IMR-90 (cell line): ENCODE results near the gene CPNE2. TPM values are rescaled to one million over a fixed set of nuclear protein-coding genes. Genes with fewer than 3 reads are reported as not detected.

Experiments
- ATAC-seq: fragments of 200-7000 bp; cut with Tn5 transposase; 2 replicates; pipeline ENCODE4 v1.9.1; 2020; ENCODE audit warnings: low read depth, mild to moderate bottlenecking, moderate library complexity
- BruUV-seq: library from RNA; stranded (reverse); fragments of 400-500 nt; replicated peaks from 2 replicates; lab custom pipeline; 2021; lab: Mats Ljungman, UMichigan
- CTCF ChIA-PET: fragments of 300-600 bp; formaldehyde crosslinking; extraction: SDS; loops from one replicate; lab custom pipeline; 2021; ENCODE audit warnings: antibody characterized with exemption; lab: Yijun Ruan, JAX
- POLR2A ChIA-PET: fragments of 300-600 bp; sonication (Branson Sonifier 250); formaldehyde crosslinking; loops from one replicate; lab custom pipeline; 2022; ENCODE audit warnings: antibody characterized with exemption; ENCODE audit not compliant: unreplicated experiment; lab: Charles Lee
- DNase-seq: peaks from one replicate; pipeline ENCODE4 v3.0.0; 2013
- H2AFZ ChIP-seq: replicated peaks from 2 replicates; pipeline ENCODE3; 2013; ENCODE audit warnings: low read length, mild to moderate bottlenecking; ENCODE audit not compliant: poor library complexity
- H2AK5ac ChIP-seq: 2 replicates; pipeline ENCODE4 v1.6.1; 2013; ENCODE audit warnings: low read depth, low read length, inconsistent platforms
- H2AK9ac ChIP-seq: replicated peaks from 2 replicates; pipeline ENCODE3; 2013; ENCODE audit warnings: mild to moderate bottlenecking, low read depth, low read length, moderate library complexity; ENCODE audit not compliant: poor library complexity
- H2BK120ac ChIP-seq: 2 replicates; pipeline ENCODE4 v1.6.1; 2013; ENCODE audit warnings: low read depth, low read length, inconsistent platforms
- H2BK15ac ChIP-seq: 3 replicates; pipeline ENCODE4 v1.6.1; 2013; ENCODE audit warnings: low read depth, low read length, inconsistent platforms
- H2BK20ac ChIP-seq: 2 replicates; pipeline ENCODE4 v1.6.1; 2013; ENCODE audit warnings: low read depth, mild to moderate bottlenecking, inconsistent platforms, low read length, moderate library complexity
- H2BK5ac ChIP-seq: 2 replicates; pipeline ENCODE4 v1.6.1; 2013; ENCODE audit warnings: mild to moderate bottlenecking, low read depth, low read length, inconsistent platforms; ENCODE audit not compliant: poor library complexity, severe bottlenecking
- H3K14ac ChIP-seq: replicated peaks from 2 replicates; pipeline ENCODE4 v1.6.1; 2013; ENCODE audit warnings: low read depth, low read length, inconsistent platforms
- H3K18ac ChIP-seq: 2 replicates; pipeline ENCODE4 v1.6.1; 2013; ENCODE audit warnings: low read depth, low read length, control low read depth
- H3K23ac ChIP-seq: 2 replicates; pipeline ENCODE4 v1.6.1; 2013; ENCODE audit warnings: low read depth, low read length, inconsistent platforms
- H3K27ac ChIP-seq: 2 replicates; pipeline ENCODE4 v1.5.1; 2013; ENCODE audit warnings: mild to moderate bottlenecking, control low read depth, low read length; ENCODE audit not compliant: insufficient read depth
- H3K27me3 ChIP-seq: 2 replicates; pipeline ENCODE4 v1.6.1; 2013; ENCODE audit warnings: low read length; ENCODE audit not compliant: control insufficient read depth, insufficient read depth
- H3K36me3 ChIP-seq: 2 replicates; pipeline ENCODE4 v1.6.1; 2013; ENCODE audit warnings: low read length, mixed read lengths; ENCODE audit not compliant: control insufficient read depth, insufficient read depth
- H3K4ac ChIP-seq: 2 replicates; pipeline ENCODE4 v1.6.1; 2013; ENCODE audit warnings: low read depth, low read length, inconsistent platforms
- H3K4me1 ChIP-seq: 2 replicates; pipeline ENCODE4 v1.6.1; 2013; ENCODE audit warnings: low read length, mixed read lengths; ENCODE audit not compliant: control insufficient read depth, insufficient read depth
- H3K4me2 ChIP-seq: 2 replicates; pipeline ENCODE4 v1.6.1; 2013; ENCODE audit warnings: low read depth, mild to moderate bottlenecking, control low read depth, low read length, moderate library complexity
- H3K4me3 ChIP-seq: 2 replicates; pipeline ENCODE4 v1.5.1; 2013; ENCODE audit warnings: low read depth, mild to moderate bottlenecking, control low read depth, low read length, moderate library complexity; ENCODE audit not compliant: insufficient read depth
- H3K56ac ChIP-seq: 2 replicates; pipeline ENCODE4 v1.6.1; 2013; ENCODE audit warnings: low read length, inconsistent platforms; ENCODE audit not compliant: insufficient read depth; ENCODE audit errors: extremely low read depth
- H3K79me1 ChIP-seq, 2 experiments: 2 replicates each; pipeline ENCODE4 v1.6.1; 2013; ENCODE audit warnings: low read length in 2 of 2, inconsistent platforms in 1 of 2, low read depth in 1 of 2
- H3K9ac ChIP-seq: 2 replicates; pipeline ENCODE4 v1.6.1; 2013; ENCODE audit warnings: low read depth, low read length, control low read depth
- H3K9me1 ChIP-seq: 2 replicates; pipeline ENCODE4 v1.6.1; 2013; ENCODE audit warnings: low read length, inconsistent platforms; ENCODE audit not compliant: insufficient read depth
- H3K9me3 ChIP-seq: 2 replicates; pipeline ENCODE4 v1.6.1; 2013; ENCODE audit warnings: low read length; ENCODE audit not compliant: control insufficient read depth, insufficient read depth
- H4K20me1 ChIP-seq: 2 replicates; pipeline ENCODE4 v1.6.1; 2013; ENCODE audit warnings: low read length, inconsistent platforms; ENCODE audit not compliant: insufficient read depth
- H4K5ac ChIP-seq: 2 replicates; pipeline ENCODE4 v1.6.1; 2013; ENCODE audit warnings: mild to moderate bottlenecking, low read depth, low read length, control low read depth
- H4K8ac ChIP-seq, 2 experiments: 2 replicates each; pipeline ENCODE4 v1.6.1; 2013; ENCODE audit warnings: low read depth in 2 of 2, low read length in 2 of 2, control low read depth in 1 of 2, inconsistent platforms in 1 of 2
- H4K91ac ChIP-seq: 2 replicates; pipeline ENCODE4 v1.6.1; 2013; ENCODE audit warnings: low read depth, low read length, inconsistent platforms; ENCODE audit not compliant: insufficient read depth
- BHLHE40 ChIP-seq: fragments of 150-350 bp; IDR thresholded peaks from 2 replicates; pipeline ENCODE4 v1.6.1; 2016; ENCODE audit warnings: mild to moderate bottlenecking, low read depth, low read length
- CEBPB ChIP-seq: IDR thresholded peaks from 2 replicates; pipeline ENCODE4 v1.6.1; 2012; ENCODE audit warnings: low read depth, low read length, improper control_type of control experiment
- CHD1 ChIP-seq: IDR thresholded peaks from 2 replicates; pipeline ENCODE4 v1.6.1; 2012; ENCODE audit warnings: low read depth, low read length, improper control_type of control experiment
- FOS ChIP-seq: fragments of 150-350 bp; IDR thresholded peaks from 2 replicates; pipeline ENCODE4 v1.6.1; 2016; ENCODE audit warnings: low read depth, low read length
- MAFK ChIP-seq: IDR thresholded peaks from 2 replicates; pipeline ENCODE4 v1.6.1; 2012; ENCODE audit warnings: low read depth, low read length, improper control_type of control experiment
- MAZ ChIP-seq: IDR thresholded peaks from 2 replicates; pipeline ENCODE4 v1.6.1; 2012; ENCODE audit warnings: low read depth, mild to moderate bottlenecking, low read length, improper control_type of control experiment, moderate library complexity, borderline replicate concordance
- MXI1 ChIP-seq: IDR thresholded peaks from 2 replicates; pipeline ENCODE4 v1.6.1; 2012; ENCODE audit warnings: low read depth, mild to moderate bottlenecking, low read length, moderate library complexity, borderline replicate concordance
- NFE2L2 ChIP-seq: fragments of 150-350 bp; IDR thresholded peaks from 2 replicates; pipeline ENCODE4 v1.6.1; 2016; ENCODE audit warnings: low read depth, mild to moderate bottlenecking, low read length
- POLR2A ChIP-seq: IDR thresholded peaks from 2 replicates; pipeline ENCODE4 v1.6.1; 2012; ENCODE audit warnings: mild to moderate bottlenecking, low read depth, low read length
- RAD21 ChIP-seq: IDR thresholded peaks from 2 replicates; pipeline ENCODE4 v1.6.1; 2012; ENCODE audit warnings: low read length, improper control_type of control experiment
- RCOR1 ChIP-seq: IDR thresholded peaks from 2 replicates; pipeline ENCODE4 v1.6.1; 2012; ENCODE audit warnings: mild to moderate bottlenecking, low read length, improper control_type of control experiment; ENCODE audit not compliant: insufficient replicate concordance
- RFX5 ChIP-seq: IDR thresholded peaks from 2 replicates; pipeline ENCODE4 v1.8.0; 2012; ENCODE audit warnings: low read depth, mild to moderate bottlenecking, low read length, moderate library complexity
- SMC3 ChIP-seq: fragments of 150-350 bp; IDR thresholded peaks from 2 replicates; pipeline ENCODE4 v1.6.1; 2016; ENCODE audit warnings: low read depth, mild to moderate bottlenecking, antibody characterized with exemption, low read length, moderate library complexity
- WGBS, 2 experiments: methylation state at CpG; one replicate each; pipeline versions ENCODE4 v1.1.5 to v1.1.7; 2013; ENCODE audit warnings: missing lambda C conversion rate in 2 of 2; ENCODE audit not compliant: insufficient read length in 1 of 2; ENCODE audit errors: extremely low coverage in 2 of 2; 5-methylcytosine and 5-hydroxymethylcytosine counted together
- dilution Hi-C: fragments of 300-500 bp; cut with HindIII; formaldehyde crosslinking; loops from one replicate; pipeline ENCODE4 v1.14.3; 2018; ENCODE audit warnings: low sequenced_read_pairs; ENCODE audit not compliant: unreplicated experiment
- in situ Hi-C: fragments of 300-500 bp; cut with MboI; formaldehyde crosslinking; loops from 3 replicates; pipeline ENCODE4 v1.14.3; 2019; ENCODE audit warnings: low sequenced_read_pairs, inconsistent platforms, mixed read lengths
- intact Hi-C: fragments of 100-400 bp; cut with micrococcal nuclease; formaldehyde crosslinking; loops from 2 replicates; pipeline ENCODE4 v1.10.0; 2022
- polyA plus RNA-seq, 3 experiments: library from polyadenylated mRNA; depleted of rRNA; stranded (reverse); fragments of >200 nt; gene quantifications; 2 replicates each; pipeline ENCODE4 v1.2.3, GENCODE V29; 2012; ENCODE audit warnings: low replicate concordance in 1 of 3
- total RNA-seq: library from RNA; depleted of rRNA; stranded (reverse); fragments of >200 nt; gene quantifications from 2 replicates; pipeline ENCODE4 v1.2.3, GENCODE V29; 2012
- TF ChIP-seq, protein P1 (sequence below): fragments of 150-350 bp; IDR thresholded peaks from 2 replicates; pipeline ENCODE4 v1.6.1; 2017; ENCODE audit warnings: mild to moderate bottlenecking, antibody characterized with exemption, low read length, low read depth
- TF ChIP-seq, protein P2 (sequence below): fragments of 150-350 bp; IDR thresholded peaks from 2 replicates; pipeline ENCODE4 v1.6.1; 2016; ENCODE audit warnings: low read depth, mild to moderate bottlenecking, low read length, moderate library complexity, borderline replicate concordance
- TF ChIP-seq, protein P3 (sequence below): conservative IDR thresholded peaks from 2 replicates; pipeline ENCODE4 v1.5.1; 2012; ENCODE audit warnings: mild to moderate bottlenecking, low read depth, low read length, improper control_type of control experiment

Gene CPNE2
- total and polyA plus RNA-seq, 2 of the 4 experiments (the other 2 are of a cell fraction) = 15.4 to 48.0 TPM

DNA sequence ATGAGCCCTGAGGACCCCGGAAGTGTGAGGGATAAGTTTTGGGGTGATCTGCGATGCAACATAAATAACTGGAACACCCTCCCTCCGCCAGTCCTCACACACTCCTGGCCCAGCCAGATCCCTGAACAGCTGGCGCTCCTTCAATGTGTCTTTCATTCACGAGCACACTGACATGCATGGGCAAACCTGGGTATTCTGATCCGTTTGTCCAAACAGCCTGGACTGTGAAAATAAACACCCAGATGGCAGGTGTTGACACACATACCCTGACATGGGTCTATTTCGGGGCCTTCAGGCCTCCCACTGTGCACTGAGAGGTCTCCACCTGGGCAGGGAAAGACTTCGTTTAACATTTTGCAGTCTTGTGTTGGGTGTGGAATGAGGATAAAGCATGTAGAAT is 3.0 kb upstream of the CPNE2 start:
- H3K18ac ChIP-seq = no peak overlapping the region
- ChIA-PET CTCF (interaction anchor here (0.6 kb wide), 1 partner anchor 66 kb away, joined by 9 read pairs; no protein-coding TSS in a partner anchor), POLR2A (no interaction called here)
- H2BK20ac ChIP-seq = no peak overlapping the region
- 56% methylated on average over 4 of the region's 8 CpGs; no CpG with 5 or more reads in 1 of the 2 experiments for WGBS, 2 experiments
- no peak overlapping the region for H3K9ac ChIP-seq
- peaks cover 13 to 15% of the 10 kb centered on the region in 2 experiments; a peak in 3 of 4 replicates for H3K79me1 ChIP-seq
- dilution Hi-C loops (no loop called here), in situ Hi-C loops (loop anchor here (5.0 to 10.0 kb wide), 3 partner anchors 78 to 325 kb away; no protein-coding TSS in a partner anchor), intact Hi-C loops (no loop called here)
- H4K91ac ChIP-seq = no peak overlapping the region
- no peak overlapping the region for H4K8ac ChIP-seq
- no peak overlapping the region for H4K5ac ChIP-seq
- no peaks in the 10 kb centered on the region for H3K36me3 ChIP-seq
- H2AFZ ChIP-seq = no peak overlapping the region
- no peak overlapping the region for H3K56ac ChIP-seq
- DNase-seq (no peak), ATAC-seq (no peak)
- no peak overlapping the region for H2AK5ac ChIP-seq
- no peak overlapping the region for H3K4me2 ChIP-seq
- H3K4ac ChIP-seq = no peak overlapping the region
- no peaks in the 10 kb centered on the region; the same call in 1 of the 2 replicates for H3K9me1 ChIP-seq
- H3K9me3 ChIP-seq = no peaks in the 10 kb centered on the region
- H4K20me1 ChIP-seq = peaks cover 7% of the 10 kb centered on the region; the same call in 1 of the 2 replicates
- peaks cover 4% of the 10 kb centered on the region; the same call in 1 of the 2 replicates for H3K4me1 ChIP-seq
- no TSS peak for BruUV-seq
- H3K27ac ChIP-seq = no peak overlapping the region
- peaks cover 9% of the 10 kb centered on the region; the same call in 1 of the 2 replicates for H3K27me3 ChIP-seq
- TF ChIP-seq CHD1 (no peak), POLR2A (no peak), RFX5 (no peak), CEBPB (no peak), MXI1 (no peak), FOS (no peak), RCOR1 (no peak), SMC3 (no peak), MAFK (no peak), BHLHE40 (no peak), NFE2L2 (no peak), RAD21 (no peak), MAZ (no peak)
- TF ChIP-seq, protein P1, sequence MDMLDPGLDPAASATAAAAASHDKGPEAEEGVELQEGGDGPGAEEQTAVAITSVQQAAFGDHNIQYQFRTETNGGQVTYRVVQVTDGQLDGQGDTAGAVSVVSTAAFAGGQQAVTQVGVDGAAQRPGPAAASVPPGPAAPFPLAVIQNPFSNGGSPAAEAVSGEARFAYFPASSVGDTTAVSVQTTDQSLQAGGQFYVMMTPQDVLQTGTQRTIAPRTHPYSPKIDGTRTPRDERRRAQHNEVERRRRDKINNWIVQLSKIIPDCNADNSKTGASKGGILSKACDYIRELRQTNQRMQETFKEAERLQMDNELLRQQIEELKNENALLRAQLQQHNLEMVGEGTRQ = no peak
- TF ChIP-seq, protein P2, sequence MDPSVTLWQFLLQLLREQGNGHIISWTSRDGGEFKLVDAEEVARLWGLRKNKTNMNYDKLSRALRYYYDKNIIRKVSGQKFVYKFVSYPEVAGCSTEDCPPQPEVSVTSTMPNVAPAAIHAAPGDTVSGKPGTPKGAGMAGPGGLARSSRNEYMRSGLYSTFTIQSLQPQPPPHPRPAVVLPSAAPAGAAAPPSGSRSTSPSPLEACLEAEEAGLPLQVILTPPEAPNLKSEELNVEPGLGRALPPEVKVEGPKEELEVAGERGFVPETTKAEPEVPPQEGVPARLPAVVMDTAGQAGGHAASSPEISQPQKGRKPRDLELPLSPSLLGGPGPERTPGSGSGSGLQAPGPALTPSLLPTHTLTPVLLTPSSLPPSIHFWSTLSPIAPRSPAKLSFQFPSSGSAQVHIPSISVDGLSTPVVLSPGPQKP = no peak
- TF ChIP-seq, protein P3, sequence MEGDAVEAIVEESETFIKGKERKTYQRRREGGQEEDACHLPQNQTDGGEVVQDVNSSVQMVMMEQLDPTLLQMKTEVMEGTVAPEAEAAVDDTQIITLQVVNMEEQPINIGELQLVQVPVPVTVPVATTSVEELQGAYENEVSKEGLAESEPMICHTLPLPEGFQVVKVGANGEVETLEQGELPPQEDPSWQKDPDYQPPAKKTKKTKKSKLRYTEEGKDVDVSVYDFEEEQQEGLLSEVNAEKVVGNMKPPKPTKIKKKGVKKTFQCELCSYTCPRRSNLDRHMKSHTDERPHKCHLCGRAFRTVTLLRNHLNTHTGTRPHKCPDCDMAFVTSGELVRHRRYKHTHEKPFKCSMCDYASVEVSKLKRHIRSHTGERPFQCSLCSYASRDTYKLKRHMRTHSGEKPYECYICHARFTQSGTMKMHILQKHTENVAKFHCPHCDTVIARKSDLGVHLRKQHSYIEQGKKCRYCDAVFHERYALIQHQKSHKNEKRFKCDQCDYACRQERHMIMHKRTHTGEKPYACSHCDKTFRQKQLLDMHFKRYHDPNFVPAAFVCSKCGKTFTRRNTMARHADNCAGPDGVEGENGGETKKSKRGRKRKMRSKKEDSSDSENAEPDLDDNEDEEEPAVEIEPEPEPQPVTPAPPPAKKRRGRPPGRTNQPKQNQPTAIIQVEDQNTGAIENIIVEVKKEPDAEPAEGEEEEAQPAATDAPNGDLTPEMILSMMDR = no peak
- H2AK9ac ChIP-seq = no peak overlapping the region
- no peak overlapping the region for H2BK120ac ChIP-seq
- H3K14ac ChIP-seq = no peak overlapping the region
- no peak overlapping the region for H3K4me3 ChIP-seq
- no peak overlapping the region for H3K23ac ChIP-seq
- no peak overlapping the region for H2BK5ac ChIP-seq
- H2BK15ac ChIP-seq = no peak overlapping the region
